SH-SY5Y (cell line): Measurements from ENCODE around the gene LRRK1.

Experiments used
- GATA2 ChIP-seq: IDR thresholded peaks from 2 replicates; pipeline ENCODE4 v1.6.1; 2011; ENCODE audit warnings: mild to moderate bottlenecking, low read depth, low read length
- GATA3 ChIP-seq: IDR thresholded peaks from 2 replicates; pipeline ENCODE4 v1.6.1; 2011; ENCODE audit warnings: low read depth, mild to moderate bottlenecking, low read length, moderate library complexity

DNA sequence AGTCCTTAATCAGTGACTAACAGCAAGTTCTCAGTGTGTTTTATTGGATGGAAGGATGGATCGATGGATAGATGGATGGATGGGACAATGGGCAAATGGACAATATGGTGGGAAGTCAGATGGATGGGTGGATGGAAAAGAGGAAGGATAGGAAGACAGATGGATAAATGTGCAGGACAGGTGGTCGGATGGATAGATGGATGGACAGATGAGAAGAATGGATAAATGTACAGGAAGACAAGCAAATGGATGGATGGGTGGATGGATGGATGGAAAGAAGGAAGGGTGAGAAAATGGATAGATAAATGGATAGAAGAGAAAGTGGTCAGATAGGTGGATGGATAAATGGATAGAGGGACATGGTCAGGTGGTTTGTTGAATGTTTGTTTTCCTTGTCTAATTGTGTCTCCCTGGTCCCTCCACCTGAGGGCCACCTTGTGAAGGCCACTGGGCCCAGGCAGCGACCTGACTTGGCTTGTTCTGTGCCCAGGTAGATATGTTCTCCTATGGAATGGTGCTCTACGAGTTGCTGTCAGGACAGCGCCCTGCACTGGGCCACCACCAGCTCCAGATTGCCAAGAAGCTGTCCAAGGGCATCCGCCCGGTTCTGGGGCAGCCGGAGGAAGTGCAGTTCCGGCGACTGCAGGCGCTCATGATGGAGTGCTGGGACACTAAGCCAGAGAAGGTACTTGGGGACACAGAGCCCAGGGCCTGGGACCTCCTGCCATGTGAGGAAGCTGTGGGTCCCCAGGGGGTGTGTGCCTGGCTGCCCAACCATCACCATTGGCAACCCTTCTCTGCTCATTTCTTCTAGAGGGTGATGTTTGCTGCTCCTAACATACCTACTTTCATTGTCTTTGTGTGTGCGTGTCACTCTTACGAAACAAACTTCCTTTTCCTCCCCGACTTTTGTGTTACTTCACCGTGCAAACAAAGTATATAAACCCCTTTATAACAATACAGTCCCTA lies 137.5 kb downstream of the LRRK1 start:
- TF ChIP-seq GATA2 (no peak), GATA3 (no peak)
